T-helper 1 cell treated with Interleukin-12 subunit alpha and Interleukin-12 subunit beta and Interleukin-4 antibody, amounts not matched to agents 30 μg/mL and 1 μg/mL, for 36 hours (primary cell): ENCODE results near the gene ITPRID2.
"Not testable (repeated sequence)": the region's sequence is repeated elsewhere in the genome, so short reads cannot be mapped to it uniquely, and the experiment has no call there.

Source experiments
- H3K27ac Mint-ChIP-seq: one replicate; pipeline ENCODE4 v1.8.0; 2021; ENCODE audit warnings: mild to moderate bottlenecking, mixed read lengths
- H3K27me3 Mint-ChIP-seq: one replicate; pipeline ENCODE4 v1.8.0; 2021; ENCODE audit warnings: low read depth, mixed read lengths
- H3K36me3 Mint-ChIP-seq: one replicate; pipeline ENCODE4 v1.8.0; 2021; ENCODE audit warnings: low read depth, mixed read lengths
- H3K4me1 Mint-ChIP-seq: one replicate; pipeline ENCODE4 v1.8.0; 2021; ENCODE audit warnings: low read depth, mixed read lengths
- H3K4me3 Mint-ChIP-seq: one replicate; pipeline ENCODE4 v1.8.0; 2021; ENCODE audit warnings: mild to moderate bottlenecking, moderate library complexity, mixed read lengths
- H3K9me3 Mint-ChIP-seq: one replicate; pipeline ENCODE4 v1.8.0; 2021; ENCODE audit warnings: mixed read lengths

ITPRID2 gene

DNA sequence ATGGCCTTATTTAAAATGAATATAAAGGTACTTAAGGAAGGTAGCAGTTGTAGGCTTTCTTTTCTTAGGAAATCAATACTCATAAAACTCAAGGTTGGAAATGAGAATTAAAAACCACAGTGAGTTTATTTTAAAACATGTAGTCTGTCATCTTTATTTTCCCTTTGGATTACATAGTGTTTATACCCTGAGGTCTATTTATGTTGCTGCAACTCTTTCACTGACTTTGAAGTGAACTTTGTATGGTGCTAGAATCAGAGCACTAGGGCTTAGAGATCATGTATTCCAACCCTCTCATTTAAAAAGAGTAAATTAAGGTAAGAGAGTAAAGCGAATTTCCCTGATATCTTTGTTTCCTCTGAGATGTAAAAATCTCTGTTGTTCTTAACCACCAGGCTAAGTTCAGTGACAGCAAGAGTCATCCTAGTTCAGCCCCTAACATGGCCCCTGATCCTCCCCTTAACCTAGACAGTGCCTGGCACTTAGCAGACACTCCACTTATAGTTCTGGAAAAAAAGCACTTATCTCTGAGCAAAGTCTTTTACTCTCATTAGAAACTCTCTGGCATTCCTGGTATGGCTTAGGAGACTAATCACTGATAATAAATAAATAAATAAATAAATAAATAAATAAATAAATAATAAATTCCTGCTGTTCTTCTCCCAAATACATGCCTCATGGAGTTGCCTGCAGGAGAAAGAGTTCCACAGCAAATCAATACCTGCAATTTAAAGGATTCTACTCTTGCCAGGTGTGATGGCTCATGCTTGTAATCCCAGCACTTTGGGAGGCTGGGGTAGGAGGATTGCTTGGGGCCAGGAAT is 61.1 kb downstream of the ITPRID2 start:
- Mint-ChIP-seq H3K4me1 (peaks cover 9% of the 10 kb centered on the region), H3K4me3 (no peak overlapping the region), H3K9me3 (no peaks in the 10 kb centered on the region), H3K36me3 (no peaks in the 10 kb centered on the region), H3K27ac (no peak overlapping the region), H3K27me3 (peaks cover 48% of the 10 kb centered on the region)

DNA sequence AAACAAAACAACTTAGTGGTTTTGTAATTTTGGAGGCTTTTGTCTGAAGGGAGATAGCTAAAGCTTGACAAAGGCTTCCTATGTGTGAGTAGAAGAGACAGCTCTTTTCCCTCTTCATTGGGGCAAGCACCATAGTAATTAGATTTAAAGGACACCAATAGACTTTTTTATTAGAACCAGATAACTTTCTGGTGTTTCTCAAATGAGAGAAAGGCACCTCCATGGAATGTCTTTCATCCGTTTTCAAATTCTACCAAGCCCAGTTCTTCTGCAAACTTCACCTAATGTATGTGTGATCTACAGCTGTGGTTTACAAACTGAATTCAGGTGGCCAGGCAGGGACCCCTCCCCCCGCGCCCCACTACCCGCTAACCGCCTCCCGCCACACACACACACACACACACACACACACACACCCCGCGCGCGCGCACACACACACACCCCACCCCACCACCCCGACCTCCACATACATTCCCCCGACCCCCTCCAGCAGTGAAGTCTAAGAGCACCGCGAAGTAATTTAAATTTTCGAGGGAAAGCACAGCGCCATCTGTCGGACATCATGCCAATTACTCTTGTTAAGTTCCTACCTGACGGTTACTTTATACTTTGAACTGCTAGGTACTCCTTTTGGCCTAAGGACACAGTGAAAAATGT is 62.5 kb downstream of the ITPRID2 start:
- Mint-ChIP-seq H3K27ac (no peak overlapping the region), H3K27me3 (peaks cover 37% of the 10 kb centered on the region), H3K9me3 (no peaks in the 10 kb centered on the region), H3K36me3 (no peaks in the 10 kb centered on the region), H3K4me1 (peaks cover 9% of the 10 kb centered on the region), H3K4me3 (peak overlapping the region; percentile 62)

DNA sequence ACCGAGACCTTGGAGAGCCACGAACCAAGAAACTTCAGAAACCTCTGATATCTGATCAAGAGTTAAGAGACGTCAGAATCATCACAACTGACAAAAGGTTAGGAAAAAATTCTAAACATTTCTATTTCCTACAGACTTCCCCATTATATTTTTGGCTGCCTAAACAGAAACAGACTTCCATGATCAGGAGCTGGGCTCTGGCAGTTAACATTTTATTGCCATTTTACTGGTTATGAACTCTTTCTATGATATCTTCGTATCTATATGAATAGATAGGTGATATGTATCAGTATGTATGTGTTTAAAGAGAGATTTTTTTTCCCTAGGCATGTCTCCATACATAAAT is 63.0 kb downstream of the ITPRID2 start:
- Mint-ChIP-seq H3K4me1 (peaks cover 9% of the 10 kb centered on the region), H3K9me3 (no peaks in the 10 kb centered on the region), H3K4me3 (no peak overlapping the region), H3K27ac (no peak overlapping the region), H3K27me3 (peaks cover 35% of the 10 kb centered on the region), H3K36me3 (no peaks in the 10 kb centered on the region)

DNA sequence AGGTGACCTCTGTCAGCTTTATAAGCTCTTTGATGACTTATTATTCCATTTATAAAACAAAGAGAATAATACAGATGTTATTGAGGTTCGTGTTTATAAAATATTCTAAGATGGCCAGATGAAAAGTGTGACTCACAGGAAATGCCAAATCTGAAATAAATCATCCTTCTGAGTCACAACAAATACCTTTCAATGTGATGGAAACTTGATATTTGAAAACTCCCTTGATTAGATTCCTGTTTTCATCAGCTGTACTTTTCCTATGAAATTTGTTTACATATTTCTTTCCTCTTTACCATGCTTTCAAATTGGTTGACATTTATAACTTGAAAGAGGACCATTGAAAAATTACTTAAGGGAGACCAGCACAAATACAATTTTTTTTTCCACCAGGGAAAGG is 63.5 kb downstream of the ITPRID2 start:
- peaks cover 30% of the 10 kb centered on the region for H3K27me3 Mint-ChIP-seq
- no peak overlapping the region for H3K4me3 Mint-ChIP-seq
- peaks cover 9% of the 10 kb centered on the region for H3K4me1 Mint-ChIP-seq
- H3K9me3 Mint-ChIP-seq = no peaks in the 10 kb centered on the region
- H3K36me3 Mint-ChIP-seq = no peaks in the 10 kb centered on the region
- no peak overlapping the region for H3K27ac Mint-ChIP-seq

DNA sequence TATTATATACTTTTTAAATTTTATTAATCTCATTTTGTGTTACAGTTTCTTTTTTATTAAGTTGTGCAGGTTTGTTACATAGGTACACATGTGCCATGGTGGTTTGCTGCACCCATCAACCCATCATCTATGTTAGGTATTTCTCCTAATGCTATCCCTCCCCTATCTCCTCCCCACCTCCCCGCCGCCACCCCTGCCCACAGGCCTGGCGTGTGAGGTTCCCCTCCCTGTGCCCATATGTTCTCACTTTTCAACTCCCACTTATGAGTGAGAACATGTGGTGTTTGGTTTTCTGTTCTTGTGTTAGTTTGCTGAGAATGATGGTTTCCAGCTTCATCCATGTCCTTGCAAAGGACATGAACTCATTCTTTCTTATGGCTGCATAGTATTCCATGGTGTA is 64.3 kb downstream of the ITPRID2 start:
- not testable (repeated sequence) for H3K27ac Mint-ChIP-seq, H3K4me3 Mint-ChIP-seq, H3K4me1 Mint-ChIP-seq, H3K36me3 Mint-ChIP-seq, H3K9me3 Mint-ChIP-seq
- H3K27me3 Mint-ChIP-seq = peaks cover 21% of the 10 kb centered on the region

DNA sequence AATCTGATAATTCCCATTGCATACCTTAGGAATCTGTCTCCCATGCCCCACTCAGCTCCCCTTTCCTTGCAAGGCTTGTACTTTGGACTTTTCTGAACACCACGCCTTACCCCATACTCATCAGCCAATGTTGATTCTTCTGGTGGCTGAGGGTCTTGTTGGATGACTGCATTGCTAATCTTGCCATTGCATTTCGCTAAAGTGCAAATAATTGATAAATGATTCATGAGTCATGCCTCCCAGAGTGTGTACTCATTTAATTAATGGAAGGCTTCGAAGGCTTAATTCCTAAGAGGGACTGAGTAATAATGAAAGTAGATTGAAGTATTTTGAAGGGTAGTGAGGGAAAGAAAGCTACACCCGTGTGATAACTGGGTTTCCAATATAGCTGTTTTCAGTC is 66.1 kb downstream of the ITPRID2 start:
- Mint-ChIP-seq H3K9me3 (no peaks in the 10 kb centered on the region), H3K27me3 (peaks cover 8% of the 10 kb centered on the region), H3K36me3 (no peaks in the 10 kb centered on the region), H3K4me1 (peaks cover 9% of the 10 kb centered on the region), H3K27ac (no peak overlapping the region), H3K4me3 (no peak overlapping the region)

DNA sequence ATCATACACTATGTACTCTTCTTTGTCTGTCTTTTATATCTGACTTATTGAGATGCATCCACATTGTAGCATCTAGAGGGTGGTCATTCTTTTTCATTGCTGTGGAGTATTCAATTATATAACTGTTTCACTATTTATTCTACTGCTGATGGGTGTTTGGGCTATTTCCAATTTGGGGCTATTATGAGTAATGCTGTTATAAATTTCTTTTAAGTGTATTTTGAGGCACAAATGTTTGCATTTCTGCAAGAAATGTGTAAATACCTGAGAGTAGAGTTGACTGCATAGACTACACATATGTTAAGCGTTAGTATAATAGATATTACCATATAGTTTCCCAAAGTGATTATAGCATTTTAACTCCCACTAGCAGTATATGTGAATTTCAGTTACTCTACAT is 67.2 kb downstream of the ITPRID2 start:
- Mint-ChIP-seq H3K27me3 (peaks cover under 1% of the 10 kb centered on the region), H3K9me3 (no peaks in the 10 kb centered on the region), H3K4me1 (peaks cover 4% of the 10 kb centered on the region), H3K27ac (no peak overlapping the region), H3K36me3 (no peaks in the 10 kb centered on the region), H3K4me3 (no peak overlapping the region)

DNA sequence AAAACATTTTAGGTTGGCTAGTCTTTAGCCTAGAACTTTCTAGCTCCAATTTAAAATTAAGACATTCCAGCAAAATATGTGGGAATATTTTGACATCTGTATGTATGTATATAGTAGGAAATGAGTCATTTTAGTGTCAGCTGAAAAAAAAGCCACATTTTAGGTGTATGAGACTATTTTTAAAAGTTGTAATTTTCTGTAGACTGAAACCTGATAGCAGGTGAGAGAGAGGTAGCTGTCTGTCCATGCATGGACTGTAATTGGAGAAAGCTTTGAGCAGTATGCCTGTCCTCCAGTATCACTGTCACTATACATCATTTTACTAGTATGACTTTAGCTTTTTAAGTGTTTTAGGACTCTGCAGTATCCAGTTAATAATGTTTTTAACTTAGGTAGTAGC is 68.0 kb downstream of the ITPRID2 start:
- Mint-ChIP-seq H3K27ac (no peak overlapping the region), H3K4me3 (no peak overlapping the region), H3K4me1 (peaks cover 1% of the 10 kb centered on the region), H3K36me3 (no peaks in the 10 kb centered on the region), H3K27me3 (no peaks in the 10 kb centered on the region), H3K9me3 (no peaks in the 10 kb centered on the region)

DNA sequence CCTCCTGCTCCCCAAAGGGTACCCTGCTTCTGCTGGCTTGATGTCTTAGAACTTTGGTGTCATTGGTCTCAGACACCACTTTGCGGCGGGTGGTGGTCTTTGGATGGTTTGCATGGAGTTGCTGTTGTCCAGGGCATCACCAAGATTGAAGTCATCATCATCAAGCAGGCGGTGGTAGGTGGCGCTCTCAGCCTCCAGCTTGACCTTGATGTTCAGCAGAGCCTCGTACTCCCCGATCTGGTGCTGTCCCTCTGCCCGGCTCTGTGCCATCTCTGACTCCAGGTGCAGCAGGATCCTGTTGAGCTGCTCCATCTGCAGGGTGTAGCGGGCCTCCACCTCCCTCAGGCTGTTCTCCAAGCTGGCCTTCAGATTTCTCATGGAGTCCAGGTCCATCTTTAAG is 69.6 kb downstream of the ITPRID2 start:
- H3K27me3 Mint-ChIP-seq, H3K9me3 Mint-ChIP-seq: not testable (repeated sequence)

DNA sequence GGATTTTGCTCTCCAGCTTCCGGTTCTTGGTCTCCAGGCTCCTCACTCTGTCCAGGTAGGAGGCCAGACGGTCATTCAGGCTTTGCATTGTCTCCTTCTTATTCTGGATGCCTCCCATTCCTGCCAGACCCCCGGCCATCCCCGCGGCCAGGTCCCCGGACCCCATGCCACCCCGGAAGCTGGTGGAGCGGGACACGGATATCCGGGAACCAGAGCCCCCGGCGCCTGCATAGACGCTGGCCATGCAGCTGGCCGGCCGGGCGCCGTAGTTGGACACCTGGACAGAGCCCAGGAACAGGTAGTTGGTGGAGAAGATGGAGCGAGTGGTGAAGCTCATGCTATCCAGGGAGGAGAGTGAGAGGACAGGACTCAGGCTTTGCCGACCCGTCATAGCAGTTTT is 70.6 kb downstream of the ITPRID2 start:
- no peaks in the 10 kb centered on the region for H3K9me3 Mint-ChIP-seq
- no peak overlapping the region for H3K27ac Mint-ChIP-seq
- H3K4me3 Mint-ChIP-seq = no peak overlapping the region
- H3K4me1 Mint-ChIP-seq = no peaks in the 10 kb centered on the region
- no peaks in the 10 kb centered on the region for H3K36me3 Mint-ChIP-seq
- peaks cover 9% of the 10 kb centered on the region for H3K27me3 Mint-ChIP-seq

More for the DNA sequence above, 69.6 kb downstream of the ITPRID2 start:
- H3K4me1 Mint-ChIP-seq, H3K4me3 Mint-ChIP-seq, H3K27ac Mint-ChIP-seq, H3K36me3 Mint-ChIP-seq: not testable (repeated sequence)

DNA sequence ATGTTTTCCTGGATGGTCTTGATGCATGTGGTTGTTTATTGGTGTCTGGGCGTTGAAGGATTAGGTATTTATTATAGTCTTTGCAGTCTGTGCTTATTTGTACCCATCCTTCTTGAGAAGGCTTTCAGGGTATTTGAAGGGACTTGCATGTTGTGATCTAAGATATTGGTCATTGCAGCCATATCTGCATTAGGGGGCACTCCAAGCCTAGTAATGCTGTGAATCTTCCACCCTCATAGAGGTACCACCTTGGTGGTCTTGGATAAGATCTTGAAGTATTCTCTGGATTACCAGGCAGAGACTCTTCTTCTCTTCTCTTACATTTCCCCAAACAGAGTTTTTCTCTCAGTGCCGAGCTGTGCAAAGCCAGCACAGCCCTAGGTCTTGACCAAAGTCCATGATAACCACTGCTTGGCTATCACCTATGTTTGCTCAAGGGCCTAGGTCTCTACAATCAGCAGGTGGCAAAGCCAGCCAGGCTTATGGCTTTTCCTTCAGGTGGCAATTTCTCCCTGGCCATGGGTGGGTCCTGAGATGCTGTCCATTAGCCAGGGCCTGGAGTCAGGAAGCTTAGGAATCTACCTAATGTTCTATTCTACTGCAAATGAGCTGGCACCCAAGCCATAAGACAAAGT is 78.7 kb downstream of the ITPRID2 start:
- H3K27ac Mint-ChIP-seq = no peak overlapping the region
- H3K9me3 Mint-ChIP-seq = no peaks in the 10 kb centered on the region
- H3K36me3 Mint-ChIP-seq = no peaks in the 10 kb centered on the region
- H3K27me3 Mint-ChIP-seq = peaks cover 8% of the 10 kb centered on the region
- no peak overlapping the region for H3K4me3 Mint-ChIP-seq
- no peaks in the 10 kb centered on the region for H3K4me1 Mint-ChIP-seq

DNA sequence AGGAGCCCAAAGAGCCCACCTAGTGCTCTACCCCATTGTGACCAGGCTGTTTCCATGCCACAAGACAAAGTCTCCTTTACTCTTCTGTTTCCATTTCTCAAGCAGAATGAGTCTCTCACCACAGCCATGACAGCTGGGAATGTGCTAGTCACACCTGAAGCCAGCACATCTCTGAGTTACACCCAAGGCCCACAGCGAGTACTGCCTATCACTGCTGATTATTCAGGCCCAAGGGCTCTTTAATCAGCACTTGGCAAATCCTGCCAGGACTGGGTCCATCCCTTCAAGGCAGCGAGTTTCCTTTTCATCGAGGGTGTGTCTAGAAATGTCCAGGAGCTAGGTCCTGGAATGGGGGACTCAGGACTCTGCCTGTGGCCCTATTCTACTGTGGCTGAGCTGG is 79.5 kb downstream of the ITPRID2 start:
- Mint-ChIP-seq H3K4me1 (no peaks in the 10 kb centered on the region), H3K27ac (no peak overlapping the region), H3K4me3 (no peak overlapping the region), H3K36me3 (no peaks in the 10 kb centered on the region), H3K27me3 (peaks cover 4% of the 10 kb centered on the region), H3K9me3 (no peaks in the 10 kb centered on the region)

DNA sequence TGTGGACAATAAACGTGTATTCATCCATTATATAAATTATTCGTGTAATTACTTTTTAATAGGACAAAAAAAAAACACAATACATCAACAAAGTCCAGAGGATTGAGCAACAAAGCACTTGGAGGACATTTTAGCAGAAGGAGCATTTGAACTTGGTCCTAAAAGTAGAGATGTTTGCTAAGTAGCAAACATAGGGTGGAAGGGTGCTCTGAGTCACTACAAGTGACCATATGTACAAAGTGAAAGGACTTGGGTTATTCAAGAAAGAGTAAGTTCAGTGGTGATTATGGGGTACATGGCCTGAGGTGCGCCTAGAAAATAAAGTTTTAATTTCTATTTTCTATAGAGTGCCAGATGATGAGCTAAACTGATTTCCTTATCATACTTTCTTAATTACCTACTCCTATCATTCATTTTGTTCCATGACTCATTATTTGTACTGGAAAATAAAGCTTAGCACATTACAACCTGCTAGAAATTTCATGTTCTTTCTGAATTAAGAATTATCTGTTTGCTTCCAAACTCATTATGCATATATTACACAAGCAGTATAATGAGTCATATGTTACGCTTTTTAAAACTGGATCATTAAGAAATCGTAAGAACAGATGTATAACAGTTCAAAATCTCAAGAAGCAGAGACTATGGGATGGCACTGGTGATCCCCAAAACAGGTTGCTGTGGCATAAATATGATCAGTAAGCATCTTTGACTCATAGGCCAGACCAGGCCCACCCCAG is 81.1 kb downstream of the ITPRID2 start:
- H3K27ac Mint-ChIP-seq = no peak overlapping the region
- no peaks in the 10 kb centered on the region for H3K36me3 Mint-ChIP-seq
- H3K9me3 Mint-ChIP-seq = no peaks in the 10 kb centered on the region
- no peaks in the 10 kb centered on the region for H3K4me1 Mint-ChIP-seq
- no peaks in the 10 kb centered on the region for H3K27me3 Mint-ChIP-seq
- no peak overlapping the region for H3K4me3 Mint-ChIP-seq

DNA sequence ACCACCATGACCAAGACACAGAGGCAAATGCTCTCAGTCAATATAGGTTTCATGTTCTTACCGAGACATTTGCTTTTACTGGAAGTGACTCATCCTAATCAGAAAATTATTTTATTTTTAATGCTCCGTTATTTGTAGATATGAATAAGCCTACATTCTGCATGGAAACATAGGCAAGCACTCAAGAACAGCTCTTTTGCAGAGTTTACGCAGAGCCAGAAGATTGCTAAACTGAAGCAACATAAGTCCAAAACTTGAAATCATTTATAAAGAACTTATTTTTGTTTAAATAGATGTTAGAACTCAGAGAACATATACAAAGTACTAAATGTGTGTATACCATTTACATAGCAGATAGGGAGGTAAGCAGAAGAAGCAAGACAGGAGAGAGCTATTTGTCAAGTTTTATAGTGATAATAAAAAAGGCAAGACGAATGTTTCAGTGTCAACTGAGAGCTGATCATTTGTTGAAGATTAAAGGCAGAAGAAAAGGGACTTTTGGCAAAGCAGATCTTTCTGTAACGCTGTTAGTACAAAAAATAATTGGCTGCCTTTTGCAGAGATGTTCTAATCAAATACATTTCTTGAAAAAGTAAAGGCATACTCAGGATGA is 81.7 kb downstream of the ITPRID2 start:
- H3K4me3 Mint-ChIP-seq = no peak overlapping the region

More for the DNA sequence above, 81.7 kb downstream of the ITPRID2 start:
- Mint-ChIP-seq H3K9me3 (no peaks in the 10 kb centered on the region), H3K36me3 (no peaks in the 10 kb centered on the region), H3K27ac (no peak overlapping the region), H3K27me3 (no peaks in the 10 kb centered on the region), H3K4me1 (no peaks in the 10 kb centered on the region)
